NCI-H2107 (cell line): ENCODE data around the gene TET1.
"Not testable (repeated sequence)": the region's sequence is repeated elsewhere in the genome, so short reads cannot be mapped to it uniquely, and the experiment has no call there.

ENCODE experiments used
- DNase-seq: peaks from one replicate; lab custom pipeline; 2025; lab: John Stamatoyannopoulos, UW

TET1 gene

GRCh38 chr10:68713065-68713464 lies 152.9 kb downstream of the TET1 start:
- DNase-seq, result not testable (repeated sequence)

DNA sequence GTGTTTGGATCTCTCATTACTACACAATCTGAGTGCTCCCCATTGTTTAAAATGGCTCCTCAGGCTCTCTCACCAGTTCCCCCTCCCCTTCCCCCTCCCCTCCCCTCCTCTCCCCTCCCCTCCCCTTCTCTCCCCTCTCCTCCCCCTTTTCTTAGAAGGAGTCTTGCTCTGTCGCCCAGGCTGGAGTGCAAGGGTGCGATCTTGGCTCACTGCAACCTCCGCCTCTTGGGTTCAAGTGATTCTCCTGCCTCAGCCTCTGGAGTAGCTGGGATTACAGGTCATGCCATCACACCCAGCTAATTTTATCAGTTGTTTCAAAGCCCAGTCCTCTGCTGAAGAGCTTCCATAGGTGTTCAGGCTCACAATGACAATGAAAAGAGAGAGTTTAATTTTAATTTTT lies 157.3 kb downstream of the TET1 start:
- DNase-seq, result no peak

DNA sequence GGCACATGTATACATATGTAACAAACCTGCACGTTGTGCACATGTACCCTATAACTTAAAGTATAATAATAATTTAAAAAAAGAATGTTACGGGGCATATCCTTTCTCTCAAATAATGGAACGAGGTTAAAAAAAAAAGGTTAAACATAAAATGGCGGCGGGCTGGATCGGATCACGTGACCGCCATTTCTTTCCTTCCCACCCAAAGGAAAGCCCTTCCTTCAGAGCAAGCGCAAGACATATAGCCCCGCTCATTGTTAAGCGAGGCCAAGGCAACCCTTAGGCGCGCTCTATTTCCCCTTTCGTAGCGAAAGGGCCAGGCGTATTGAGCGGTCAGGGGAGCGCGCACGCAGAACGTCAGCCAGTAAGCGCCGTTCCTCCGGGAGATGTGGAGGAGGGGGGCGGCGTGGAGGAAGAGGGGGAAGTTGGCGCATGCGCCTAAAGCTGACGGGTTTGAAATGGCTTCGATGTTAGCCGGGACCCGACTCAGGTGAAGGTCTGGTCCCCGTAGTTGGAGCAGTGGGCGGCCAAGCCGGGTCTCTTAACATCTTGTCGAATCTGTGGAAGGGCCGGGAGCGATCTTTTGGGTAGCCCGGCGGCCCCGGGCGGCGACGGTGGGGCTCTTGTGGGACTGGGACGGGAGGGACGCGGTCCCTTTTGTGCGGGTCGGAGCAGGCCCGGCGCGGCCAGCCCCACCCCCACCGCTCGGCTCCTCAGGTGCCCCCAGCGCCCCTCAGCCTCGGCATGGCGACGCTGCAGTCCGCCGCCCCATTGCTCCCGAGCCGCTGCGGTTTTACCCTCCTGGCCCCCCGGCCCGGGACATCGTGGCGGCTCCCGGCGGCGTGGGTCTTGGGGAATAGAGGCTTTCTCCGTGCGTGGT lies 160.9 kb downstream of the TET1 start, which contains the start of gene CCAR1:
Gene CCAR1 (plus strand): TSS at position 447 of the 880 bp plus-strand sequence. CDS start 1,266 bp downstream, outside the sequence.
- peak; percentile 80 for DNase-seq

DNA sequence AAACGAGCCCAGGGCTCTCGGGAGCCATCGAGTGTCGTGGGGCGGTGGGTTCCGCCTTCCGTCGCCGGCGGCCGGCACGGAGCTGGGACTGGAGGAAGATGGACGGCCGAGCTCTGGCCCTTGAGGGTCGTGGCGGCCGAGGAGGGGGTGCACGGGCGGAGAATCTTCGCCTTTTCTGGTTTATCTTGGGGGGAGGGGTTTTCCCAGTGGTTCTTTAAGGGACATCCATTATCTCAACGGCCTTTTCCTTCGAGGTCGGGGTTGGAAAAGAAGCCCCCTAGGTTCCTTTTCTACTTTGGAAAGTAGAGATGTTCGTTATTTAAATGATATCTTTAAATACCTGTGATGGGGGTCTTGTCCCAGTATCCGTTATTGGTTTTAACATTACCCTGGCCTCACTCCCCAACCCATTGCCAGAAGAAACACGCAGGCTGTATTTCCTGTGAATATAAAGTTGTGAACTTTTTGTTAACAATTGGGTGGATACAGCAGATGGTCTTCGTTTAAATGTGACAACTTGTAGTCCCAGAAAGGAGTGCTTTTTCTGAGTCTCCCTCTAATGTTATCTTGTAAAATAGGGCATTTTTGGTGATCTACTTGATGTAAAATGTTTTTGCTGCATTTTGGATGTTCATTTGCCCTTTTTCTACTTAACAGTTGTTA lies 161.7 kb downstream of the TET1 start:
- no peak for DNase-seq

GRCh38 chr10:68725016-68725415 lies 164.9 kb downstream of the TET1 start:
- DNase-seq, result no peak

DNA sequence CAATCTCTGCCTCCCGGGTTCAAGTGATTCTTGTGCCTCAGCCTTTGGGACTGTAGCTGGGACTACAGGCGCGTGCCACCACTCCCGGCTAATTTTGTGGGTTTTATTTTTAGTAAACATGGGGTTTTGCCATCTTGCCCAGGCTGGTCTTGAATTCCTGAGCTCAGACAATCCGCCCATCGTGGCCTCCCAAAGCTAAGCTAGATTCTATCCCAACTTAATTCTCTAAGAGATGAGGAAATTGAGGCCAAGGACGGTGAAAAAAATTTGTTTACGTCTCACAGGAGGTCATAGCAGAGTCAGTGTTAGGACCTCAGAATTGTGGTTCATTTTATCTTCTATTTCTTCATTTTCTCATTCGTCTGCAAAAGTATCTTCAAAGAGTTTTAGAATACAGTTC lies 167.0 kb downstream of the TET1 start:
- no peak for DNase-seq

DNA sequence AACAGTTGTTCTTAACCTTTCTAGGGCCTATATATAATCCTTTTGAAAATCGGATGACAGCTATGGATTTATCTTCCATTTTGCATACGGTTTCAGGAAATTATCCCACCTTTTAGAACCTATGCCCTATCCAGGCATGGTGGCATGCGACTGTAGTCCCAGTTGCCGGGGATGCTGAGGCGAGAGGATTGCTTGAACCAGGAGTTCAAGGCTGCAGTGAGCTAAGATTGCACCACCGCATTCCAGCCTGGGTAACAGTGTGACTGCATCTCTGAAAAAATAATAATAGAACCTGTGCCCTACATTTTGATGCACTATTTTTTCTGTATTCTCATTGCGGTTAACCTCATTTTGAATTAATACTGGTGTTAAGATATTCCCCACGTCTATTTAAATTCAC lies 172.5 kb downstream of the TET1 start:
- no peak for DNase-seq

DNA sequence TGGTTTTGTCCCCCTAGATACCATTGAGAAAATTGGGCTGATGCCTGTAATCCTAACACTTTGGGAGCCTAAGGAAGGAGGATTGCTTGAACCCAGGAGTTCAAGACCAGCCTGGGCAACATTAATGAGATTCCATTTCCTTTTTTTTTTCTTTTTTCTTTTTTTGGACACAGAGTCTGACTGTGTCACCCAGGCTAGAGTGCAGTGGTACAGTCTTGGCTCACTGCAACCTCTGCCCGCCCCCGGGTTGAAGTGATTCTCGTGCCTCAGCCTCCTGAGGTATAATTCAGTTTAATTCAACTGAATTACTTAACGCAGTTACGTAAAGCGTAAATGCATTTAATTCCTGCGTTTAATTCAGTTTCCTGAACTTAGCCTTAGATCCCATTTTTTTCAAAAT lies 174.2 kb downstream of the TET1 start:
- DNase-seq, result no peak

- DNase-seq, result no peak
These were observed 175.0 kb downstream of the TET1 start for GRCh38 chr10:68735119-68735518.

GRCh38 chr10:68735739-68736138 lies 175.6 kb downstream of the TET1 start:
- DNase-seq, result not testable (repeated sequence)

DNA sequence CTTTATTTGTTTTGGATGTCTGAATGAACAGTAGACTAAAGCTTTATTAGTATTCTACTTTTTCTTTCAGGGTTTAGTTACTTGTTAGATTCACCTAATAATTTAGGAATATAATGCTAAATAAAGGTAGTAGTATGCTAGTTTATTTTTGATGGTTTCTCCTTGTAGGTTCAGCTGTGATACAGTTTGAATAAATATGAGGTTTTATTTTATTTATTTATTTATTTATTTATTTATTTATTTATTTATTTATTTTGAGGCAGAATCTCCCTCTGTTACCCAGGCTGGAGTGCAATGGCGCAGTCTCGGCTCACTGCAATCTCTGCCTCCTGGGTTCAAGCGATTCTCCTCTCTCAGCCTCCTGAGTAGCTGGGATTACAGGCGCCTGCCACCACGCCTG lies 180.5 kb downstream of the TET1 start:
- DNase-seq, result not testable (repeated sequence)

GRCh38 chr10:68742397-68742796 lies 182.3 kb downstream of the TET1 start:
- DNase-seq, result no peak
